Hepatocyte (in vitro differentiated cells): ENCODE measurements around the gene DNMT3A. TPM values are rescaled to one million over a fixed set of nuclear protein-coding genes. Genes with fewer than 3 reads are reported as not detected.
"Not testable (repeated sequence)": the region's sequence is repeated elsewhere in the genome, so short reads cannot be mapped to it uniquely, and the experiment has no call there.

Experiments
- DNase-seq: peaks from one replicate; pipeline ENCODE4 v3.0.0-alpha.2; 2016; ENCODE audit warnings: low spot score
- H2AFZ ChIP-seq: fragments of 200-600 bp; sonication (generic); 2 replicates; pipeline ENCODE4 v1.6.0; 2016; ENCODE audit warnings: antibody characterized with exemption, mild to moderate bottlenecking
- H3K27ac ChIP-seq: fragments of 200-600 bp; sonication (generic); 2 replicates; pipeline ENCODE4 v1.5.1; 2016; ENCODE audit warnings: mild to moderate bottlenecking
- H3K27me3 ChIP-seq: fragments of 200-600 bp; sonication (generic); 2 replicates; pipeline ENCODE4 v1.6.1; 2016
- H3K36me3 ChIP-seq: fragments of 200-600 bp; sonication (generic); replicated peaks from 2 replicates; pipeline ENCODE4 v1.5.1; 2016; ENCODE audit warnings: low read depth; ENCODE audit not compliant: insufficient read depth
- H3K4me1 ChIP-seq: fragments of 200-600 bp; sonication (generic); 2 replicates; pipeline ENCODE4 v1.5.1; 2016; ENCODE audit warnings: mild to moderate bottlenecking, moderate library complexity; ENCODE audit not compliant: insufficient read depth
- H3K4me2 ChIP-seq: fragments of 200-600 bp; sonication (generic); 2 replicates; pipeline ENCODE4 v1.6.0; 2016
- H3K4me3 ChIP-seq: fragments of 200-600 bp; sonication (generic); 2 replicates; pipeline ENCODE4 v1.5.1; 2016; ENCODE audit warnings: mild to moderate bottlenecking
- H3K79me2 ChIP-seq: fragments of 200-600 bp; sonication (generic); 2 replicates; pipeline ENCODE4 v1.6.0; 2017; ENCODE audit warnings: mild to moderate bottlenecking
- H3K9me2 ChIP-seq: fragments of 200-600 bp; sonication (generic); replicated peaks from 2 replicates; pipeline ENCODE4 v1.6.0; 2017; ENCODE audit warnings: mild to moderate bottlenecking; ENCODE audit not compliant: insufficient read depth
- H3K9me3 ChIP-seq: fragments of 200-600 bp; sonication (generic); 2 replicates; pipeline ENCODE4 v1.5.1; 2016; ENCODE audit warnings: low read depth, mild to moderate bottlenecking
- H4K20me1 ChIP-seq: fragments of 200-600 bp; sonication (generic); 2 replicates; pipeline ENCODE4 v1.6.0; 2016; ENCODE audit warnings: mild to moderate bottlenecking; ENCODE audit not compliant: insufficient read depth, poor library complexity, severe bottlenecking
- EZH2 ChIP-seq: fragments of 200-600 bp; sonication (generic); IDR thresholded peaks from 2 replicates; pipeline ENCODE4 v1.6.1; 2016; ENCODE audit warnings: antibody characterized with exemption, mild to moderate bottlenecking, borderline replicate concordance
- EZH2phosphoT487 ChIP-seq: fragments of 200-600 bp; sonication (generic); IDR thresholded peaks from one replicate; pipeline ENCODE4 v1.6.1; 2018; ENCODE audit warnings: antibody characterized with exemption, mild to moderate bottlenecking, low read depth, moderate library complexity; ENCODE audit not compliant: unreplicated experiment, severe bottlenecking
- WGBS: methylation state at CpG from one replicate; pipeline ENCODE4 v1.1.6; 2016; ENCODE audit warnings: low lambda C conversion rate; ENCODE audit errors: missing lambda C conversion rate; 5-methylcytosine and 5-hydroxymethylcytosine counted together
- polyA plus RNA-seq: library from polyadenylated mRNA; unstranded; fragments of >200 nt; fragmentation: Nextera tagmentation; extraction: Ambion mirVana; gene quantifications from 2 replicates; pipeline ENCODE4 v1.2.1, GENCODE V29; 2016
- total RNA-seq: library from RNA; depleted of rRNA; stranded (reverse); fragments of >200 nt; gene quantifications from 2 replicates; pipeline ENCODE4 v1.2.3, GENCODE V29; 2014
- TF ChIP-seq, protein P1 (sequence below): fragments of 200-600 bp; sonication (generic); IDR thresholded peaks from 2 replicates; pipeline ENCODE4 v1.5.1; 2016; ENCODE audit warnings: antibody characterized with exemption, mild to moderate bottlenecking; ENCODE audit not compliant: poor library complexity

Gene DNMT3A
- total and polyA plus RNA-seq, 2 experiments from 2014 or later = 28.3 to 43.8 TPM

DNA sequence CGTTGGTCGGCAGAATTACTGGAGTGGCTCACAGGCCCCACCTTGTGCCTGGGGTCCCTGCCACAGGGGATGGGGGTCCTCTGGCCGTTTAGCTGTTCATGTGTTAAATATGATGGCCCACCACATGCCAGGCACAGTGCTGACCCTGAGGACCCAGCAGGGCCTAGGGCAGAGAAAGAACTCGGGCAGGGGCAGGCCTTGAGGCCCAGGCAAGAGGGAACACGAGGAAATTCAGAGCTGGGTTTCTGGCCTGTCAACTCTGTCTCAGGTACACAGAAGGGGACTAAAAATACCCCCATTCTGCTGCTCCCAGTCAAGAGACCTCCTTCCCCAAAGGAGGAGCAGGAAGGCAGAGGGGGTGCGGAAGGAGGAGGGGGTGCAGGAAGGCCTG lies 66.2 kb downstream of the DNMT3A start:
- H3K4me3 ChIP-seq = no peak overlapping the region
- H2AFZ ChIP-seq = no peak overlapping the region
- WGBS = 79% methylated on average over 6 of the region's 6 CpGs
- TF ChIP-seq EZH2 = no peak
- TF ChIP-seq EZH2phosphoT487 = no peak
- TF ChIP-seq, protein P1, sequence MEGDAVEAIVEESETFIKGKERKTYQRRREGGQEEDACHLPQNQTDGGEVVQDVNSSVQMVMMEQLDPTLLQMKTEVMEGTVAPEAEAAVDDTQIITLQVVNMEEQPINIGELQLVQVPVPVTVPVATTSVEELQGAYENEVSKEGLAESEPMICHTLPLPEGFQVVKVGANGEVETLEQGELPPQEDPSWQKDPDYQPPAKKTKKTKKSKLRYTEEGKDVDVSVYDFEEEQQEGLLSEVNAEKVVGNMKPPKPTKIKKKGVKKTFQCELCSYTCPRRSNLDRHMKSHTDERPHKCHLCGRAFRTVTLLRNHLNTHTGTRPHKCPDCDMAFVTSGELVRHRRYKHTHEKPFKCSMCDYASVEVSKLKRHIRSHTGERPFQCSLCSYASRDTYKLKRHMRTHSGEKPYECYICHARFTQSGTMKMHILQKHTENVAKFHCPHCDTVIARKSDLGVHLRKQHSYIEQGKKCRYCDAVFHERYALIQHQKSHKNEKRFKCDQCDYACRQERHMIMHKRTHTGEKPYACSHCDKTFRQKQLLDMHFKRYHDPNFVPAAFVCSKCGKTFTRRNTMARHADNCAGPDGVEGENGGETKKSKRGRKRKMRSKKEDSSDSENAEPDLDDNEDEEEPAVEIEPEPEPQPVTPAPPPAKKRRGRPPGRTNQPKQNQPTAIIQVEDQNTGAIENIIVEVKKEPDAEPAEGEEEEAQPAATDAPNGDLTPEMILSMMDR = no peak
- H3K9me2 ChIP-seq = no peaks in the 10 kb centered on the region
- H3K9me3 ChIP-seq = no peaks in the 10 kb centered on the region
- H3K79me2 ChIP-seq = no peaks in the 10 kb centered on the region
- H3K27ac ChIP-seq = no peak overlapping the region
- H3K4me2 ChIP-seq = no peak overlapping the region
- H3K27me3 ChIP-seq = no peaks in the 10 kb centered on the region
- no peaks in the 10 kb centered on the region for H4K20me1 ChIP-seq
- H3K36me3 ChIP-seq = no peaks in the 10 kb centered on the region
- H3K4me1 ChIP-seq = no peaks in the 10 kb centered on the region
- no peak for DNase-seq

DNA sequence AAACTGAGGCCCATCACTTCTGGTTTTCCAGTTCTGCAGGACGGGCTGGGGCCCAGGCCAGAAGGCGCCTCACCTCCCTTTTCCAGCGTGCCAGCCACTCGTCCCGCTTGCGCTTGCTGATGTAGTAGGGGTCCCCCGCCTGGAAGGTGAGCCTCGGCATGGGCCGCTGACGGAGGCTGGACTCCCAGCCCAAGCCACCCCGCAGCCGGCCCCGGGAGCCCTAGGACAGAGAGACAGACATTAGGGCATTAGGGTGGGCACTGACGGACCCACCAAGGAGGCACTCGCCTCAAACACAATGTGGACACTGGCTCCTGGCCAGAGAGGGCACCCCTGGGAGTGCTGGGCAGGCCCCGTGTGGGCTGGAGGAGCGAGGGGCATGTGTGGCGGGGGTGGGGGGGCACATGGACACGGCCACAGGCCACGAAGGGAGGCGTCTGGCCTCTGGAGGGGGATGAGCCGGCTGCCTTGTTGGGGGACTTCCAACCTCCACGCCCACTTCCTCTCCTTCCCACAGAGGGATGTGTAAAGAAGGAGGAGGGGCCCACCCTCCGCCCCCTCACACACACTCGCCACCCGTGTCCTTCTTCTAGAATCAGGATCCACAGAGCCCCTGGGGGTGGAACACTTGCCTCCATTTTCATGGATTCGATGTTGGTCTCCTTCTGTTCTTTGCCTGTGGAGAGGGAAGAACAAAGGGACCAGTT lies 66.7 kb downstream of the DNMT3A start:
- H3K4me2 ChIP-seq = no peak overlapping the region

DNA sequence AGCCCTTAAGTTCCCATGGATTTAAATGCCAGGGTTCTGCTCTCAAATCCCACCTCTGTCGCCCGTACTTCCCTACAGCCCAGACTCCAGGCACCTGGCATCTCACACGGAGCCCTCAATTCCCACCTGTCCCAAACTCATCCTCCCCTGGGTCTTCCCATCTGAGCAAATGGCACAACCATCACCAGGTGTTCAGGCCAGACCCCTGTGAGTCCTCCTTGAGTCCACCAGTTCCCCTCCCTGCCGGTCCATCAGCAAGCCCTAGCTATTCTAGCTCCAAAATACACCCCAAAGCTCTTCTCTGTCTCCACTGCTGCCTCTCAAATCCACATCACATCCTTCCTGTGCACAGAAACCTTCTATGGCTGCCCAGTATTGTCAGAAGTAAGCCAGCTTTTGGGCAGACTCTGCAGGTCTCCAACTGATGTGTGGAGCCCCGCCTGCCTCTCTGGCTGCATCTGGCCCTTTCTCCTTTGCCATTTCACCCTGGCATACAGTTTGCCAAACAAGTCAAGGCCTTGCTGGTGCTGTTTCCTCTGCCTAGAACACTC lies 67.7 kb downstream of the DNMT3A start:
- H4K20me1 ChIP-seq = no peaks in the 10 kb centered on the region
- no peaks in the 10 kb centered on the region for H3K36me3 ChIP-seq
- H3K9me2 ChIP-seq = no peaks in the 10 kb centered on the region
- H3K27me3 ChIP-seq = no peaks in the 10 kb centered on the region
- TF ChIP-seq EZH2 (no peak), EZH2phosphoT487 (no peak)
- TF ChIP-seq, protein P1 = no peak
- no peak overlapping the region for H3K4me2 ChIP-seq
- no peak overlapping the region for H3K4me3 ChIP-seq
- no peak for DNase-seq
- no peaks in the 10 kb centered on the region for H3K79me2 ChIP-seq
- no peak overlapping the region for H2AFZ ChIP-seq
- no peaks in the 10 kb centered on the region for H3K4me1 ChIP-seq
- no peaks in the 10 kb centered on the region for H3K9me3 ChIP-seq
- H3K27ac ChIP-seq = no peak overlapping the region
- 95% methylated on average over 5 of the region's 5 CpGs for WGBS

More for the DNA sequence above, 66.7 kb downstream of the DNMT3A start:
- Histone ChIP-seq H3K27ac (no peak overlapping the region), H4K20me1 (no peaks in the 10 kb centered on the region), H3K79me2 (no peaks in the 10 kb centered on the region), H3K4me3 (no peak overlapping the region), H2AFZ (no peak overlapping the region), H3K36me3 (no peaks in the 10 kb centered on the region), H3K9me3 (no peaks in the 10 kb centered on the region), H3K27me3 (no peaks in the 10 kb centered on the region), H3K4me1 (no peaks in the 10 kb centered on the region), H3K9me2 (no peaks in the 10 kb centered on the region)
- 92% methylated on average over 21 of the region's 27 CpGs for WGBS
- TF ChIP-seq EZH2 = no peak
- no peak for TF ChIP-seq EZH2phosphoT487
- TF ChIP-seq, protein P1 = no peak
- DNase-seq = no peak

DNA sequence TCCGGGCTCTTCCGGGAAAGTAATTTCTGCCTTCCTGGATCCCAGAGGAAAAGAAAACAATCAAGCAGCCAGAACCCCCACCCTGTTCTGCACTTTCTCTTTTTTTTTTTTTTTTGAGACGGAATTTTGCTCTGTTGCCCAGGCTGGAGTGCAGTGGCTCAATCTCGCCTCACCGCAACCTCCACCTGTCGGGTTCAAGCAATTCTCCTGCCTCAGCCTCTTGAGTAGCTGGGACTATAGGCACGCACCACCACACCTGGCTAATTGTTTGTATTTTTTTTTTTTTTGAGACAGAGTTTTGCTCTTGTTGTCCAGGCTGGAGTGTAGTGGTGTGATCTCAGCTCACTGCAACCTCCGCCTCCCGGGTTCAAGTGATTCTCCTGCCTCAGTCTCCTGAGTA lies 69.0 kb downstream of the DNMT3A start:
- not testable (repeated sequence) for H3K79me2 ChIP-seq, H3K9me3 ChIP-seq, H3K27me3 ChIP-seq, DNase-seq, H3K27ac ChIP-seq, H3K9me2 ChIP-seq, H2AFZ ChIP-seq, H4K20me1 ChIP-seq, H3K4me2 ChIP-seq, H3K4me3 ChIP-seq, H3K36me3 ChIP-seq, H3K4me1 ChIP-seq
- WGBS = 76% methylated on average over 7 of the region's 9 CpGs
